ENCODE data around the gene PDZRN4. TPM values are rescaled to one million over a fixed set of nuclear protein-coding genes. Genes with fewer than 3 reads are reported as not detected.

The PDZRN4 gene
- total RNA-seq, 1 experiment from 2014 or later: not detected

GRCh38 chr12:41269056-41269455 lies 80.9 kb downstream of the PDZRN4 start:
- intact Hi-C loops (cut with micrococcal nuclease; ENCODE audit: unreplicated experiment): loop anchor here (5.0 to 10.0 kb wide), 2 partner anchors 322 to 1296 kb away; no protein-coding TSS in a partner anchor
- Histone ChIP-seq H3K36me3 (ENCODE audit: insufficient read depth, low read length, poor library complexity, severe bottlenecking) (no peaks in the 10 kb centered on the region), H3K27me3 (replicated peaks; ENCODE audit: insufficient read depth, low read depth, low read length, poor library complexity) (no peaks in the 10 kb centered on the region), H3K4me3 (ENCODE audit: low read depth, low read length, poor library complexity, severe bottlenecking) (no peak overlapping the region), H3K4me1 (ENCODE audit: insufficient read depth, low read length, poor library complexity, severe bottlenecking) (no peaks in the 10 kb centered on the region), H3K27ac (ENCODE audit: low read depth, low read length, poor library complexity, severe bottlenecking) (no peak overlapping the region), H3K9me3 (ENCODE audit: low read depth, low read length, poor library complexity, severe bottlenecking) (no peaks in the 10 kb centered on the region)
- no peak for TF ChIP-seq CTCF (conservative IDR thresholded peaks at IDR 0.05; ENCODE audit: low read depth, low read length)
- no peak for TF ChIP-seq EZH2 (IDR thresholded peaks at IDR 0.05; ENCODE audit: borderline replicate concordance, low read depth, low read length, poor library complexity, severe bottlenecking)
- no peak for DNase-seq (ENCODE audit: low spot score)
- CTCF ChIA-PET: no interaction called here
- no TSS peak for BruUV-seq (replicated peaks)
- POLR2A ChIA-PET (ENCODE audit: low non-redundant PET): no interaction called here

GRCh38 chr12:41271489-41271888 lies 83.4 kb downstream of the PDZRN4 start:
- CTCF ChIA-PET: no interaction called here
- no TSS peak for BruUV-seq (replicated peaks)
- DNase-seq (ENCODE audit: low spot score): no peak
- Histone ChIP-seq H3K27ac (ENCODE audit: low read depth, low read length, poor library complexity, severe bottlenecking) (no peak overlapping the region), H3K9me3 (ENCODE audit: low read depth, low read length, poor library complexity, severe bottlenecking) (no peaks in the 10 kb centered on the region), H3K36me3 (ENCODE audit: insufficient read depth, low read length, poor library complexity, severe bottlenecking) (no peaks in the 10 kb centered on the region), H3K4me3 (ENCODE audit: low read depth, low read length, poor library complexity, severe bottlenecking) (no peak overlapping the region), H3K4me1 (ENCODE audit: insufficient read depth, low read length, poor library complexity, severe bottlenecking) (no peaks in the 10 kb centered on the region), H3K27me3 (replicated peaks; ENCODE audit: insufficient read depth, low read depth, low read length, poor library complexity) (no peaks in the 10 kb centered on the region)
- TF ChIP-seq CTCF (conservative IDR thresholded peaks at IDR 0.05; ENCODE audit: low read depth, low read length): no peak
- TF ChIP-seq EZH2 (IDR thresholded peaks at IDR 0.05; ENCODE audit: borderline replicate concordance, low read depth, low read length, poor library complexity, severe bottlenecking): no peak
- intact Hi-C loops (cut with micrococcal nuclease; ENCODE audit: unreplicated experiment): loop anchor here (10.0 kb wide), 2 partner anchors 297 to 1063 kb away; no protein-coding TSS in a partner anchor
- POLR2A ChIA-PET (ENCODE audit: low non-redundant PET): no interaction called here

GRCh38 chr12:41274643-41275042 lies 86.5 kb downstream of the PDZRN4 start:
- Histone ChIP-seq H3K36me3 (ENCODE audit: insufficient read depth, low read length, poor library complexity, severe bottlenecking) (no peaks in the 10 kb centered on the region), H3K4me1 (ENCODE audit: insufficient read depth, low read length, poor library complexity, severe bottlenecking) (peaks cover 14% of the 10 kb centered on the region), H3K27me3 (replicated peaks; ENCODE audit: insufficient read depth, low read depth, low read length, poor library complexity) (no peaks in the 10 kb centered on the region), H3K27ac (ENCODE audit: low read depth, low read length, poor library complexity, severe bottlenecking) (no peak overlapping the region), H3K9me3 (ENCODE audit: low read depth, low read length, poor library complexity, severe bottlenecking) (no peaks in the 10 kb centered on the region), H3K4me3 (ENCODE audit: low read depth, low read length, poor library complexity, severe bottlenecking) (no peak overlapping the region)
- intact Hi-C loops (cut with micrococcal nuclease; ENCODE audit: unreplicated experiment): loop anchor here (5.0 to 10.0 kb wide), 5 partner anchors 248 to 1098 kb away; no protein-coding TSS in a partner anchor
- CTCF ChIA-PET: no interaction called here
- POLR2A ChIA-PET (ENCODE audit: low non-redundant PET): interaction anchor here (0.7 kb wide), 1 partner anchor 387 kb away, joined by 5 read pairs; no protein-coding TSS in a partner anchor
- no TSS peak for BruUV-seq (replicated peaks)
- no peak for DNase-seq (ENCODE audit: low spot score)
- TF ChIP-seq CTCF (conservative IDR thresholded peaks at IDR 0.05; ENCODE audit: low read depth, low read length): no peak
- no peak for TF ChIP-seq EZH2 (IDR thresholded peaks at IDR 0.05; ENCODE audit: borderline replicate concordance, low read depth, low read length, poor library complexity, severe bottlenecking)
